OCI-LY3 (cell line): ENCODE results near the gene NRM.
"Not testable (repeated sequence)": the region's sequence is repeated elsewhere in the genome, so short reads cannot be mapped to it uniquely, and the experiment has no call there.

Experiments
- CTCF ChIP-seq: fragments of 200-600, 300-600 bp; sonication (generic); IDR thresholded peaks from 2 replicates; pipeline ENCODE4 v1.5.1; 2014; ENCODE audit warnings: antibody characterized with exemption, low read length, low read depth
- EZH2phosphoT487 ChIP-seq: fragments of 200-600 bp; shearing (Covaris generic); IDR thresholded peaks from 2 replicates; pipeline ENCODE4 v1.6.1; 2018; ENCODE audit warnings: antibody characterized with exemption, mixed run types, low read depth

GRCh38 chr6:30723159-30723842 lies 32.5 kb upstream of the NRM start:
- not testable (repeated sequence) for TF ChIP-seq CTCF, EZH2phosphoT487
